Measurements from ENCODE around the gene POLR3G.

GRCh38 chr5:90548069-90548593 lies 73.5 kb downstream of the POLR3G start:
- TF ChIP-seq CTCF (IDR thresholded peaks at IDR 0.05): no peak
- TF ChIP-seq POLR2A (IDR thresholded peaks at IDR 0.05): no peak
